CD4-positive, alpha-beta memory T cell (primary cell): ENCODE data around the gene RRAGB. TPM values are rescaled to one million over a fixed set of nuclear protein-coding genes. Genes with fewer than 3 reads are reported as not detected.
"Not testable (repeated sequence)": the region's sequence is repeated elsewhere in the genome, so short reads cannot be mapped to it uniquely, and the experiment has no call there.

ENCODE experiments used
- CTCF ChIA-PET: fragments of 350-600 bp; sonication (Branson Sonifier 250); formaldehyde crosslinking; loops from one replicate; lab custom pipeline; 2021; ENCODE audit warnings: inconsistent platforms; ENCODE audit not compliant: partially characterized antibody; lab: Charles Lee
- POLR2A ChIA-PET: fragments of 350-600 bp; sonication (Branson Sonifier 250); formaldehyde crosslinking; loops from one replicate; lab custom pipeline; 2021; ENCODE audit not compliant: partially characterized antibody; lab: Charles Lee
- DNase-seq, 5 donors: peaks; one replicate each; pipeline versions ENCODE4 v3.0.0 to v3.0.0-alpha.2; 2020 to 2022; ENCODE audit warnings: mixed read lengths in 1 of 5
- H3K27ac ChIP-seq: one replicate; pipeline ENCODE4 v1.7.0; 2013; ENCODE audit warnings: low read depth, low read length
- H3K27me3 ChIP-seq: 2 replicates; pipeline ENCODE4 v1.7.0; 2013; ENCODE audit warnings: mild to moderate bottlenecking, low read length, moderate library complexity; ENCODE audit not compliant: insufficient read depth
- H3K36me3 ChIP-seq: 2 replicates; pipeline ENCODE4 v1.7.0; 2013; ENCODE audit warnings: mild to moderate bottlenecking, low read length, moderate library complexity; ENCODE audit not compliant: insufficient read depth
- H3K4me1 ChIP-seq: 2 replicates; pipeline ENCODE4 v1.7.0; 2013; ENCODE audit warnings: mild to moderate bottlenecking, low read length, moderate library complexity; ENCODE audit not compliant: insufficient read depth
- H3K4me3 ChIP-seq, 2 donors: one replicate each; pipeline ENCODE4 v1.7.0; 2013; ENCODE audit warnings: low read length in 2 of 2, mild to moderate bottlenecking in 1 of 2
- H3K9me3 ChIP-seq, 2 donors: one replicate each; pipeline ENCODE4 v1.7.0; 2013; ENCODE audit warnings: low read length in 2 of 2, control low read depth in 1 of 2; ENCODE audit not compliant: control insufficient read depth in 1 of 2
- H3K27ac Mint-ChIP-seq, 7 donors: one replicate each; pipeline ENCODE4 v1.8.0; 2020 to 2021; ENCODE audit warnings: mixed read lengths in 7 of 7, mild to moderate bottlenecking in 6 of 7, inconsistent platforms in 3 of 7, moderate library complexity in 3 of 7
- H3K27me3 Mint-ChIP-seq, 2 donors: one replicate each; pipeline ENCODE4 v1.8.0; 2020 to 2021; ENCODE audit warnings: mixed read lengths in 2 of 2
- H3K36me3 Mint-ChIP-seq, 2 donors: one replicate each; pipeline ENCODE4 v1.8.0; 2020 to 2021; ENCODE audit warnings: mixed read lengths in 2 of 2, inconsistent platforms in 1 of 2, mild to moderate bottlenecking in 1 of 2
- H3K4me1 Mint-ChIP-seq, 4 donors: one replicate each; pipeline ENCODE4 v1.8.0; 2020 to 2021; ENCODE audit warnings: mixed read lengths in 4 of 4, mild to moderate bottlenecking in 1 of 4
- H3K4me3 Mint-ChIP-seq, 8 donors: one replicate each; pipeline ENCODE4 v1.8.0; 2020 to 2021; ENCODE audit warnings: mixed read lengths in 8 of 8, mild to moderate bottlenecking in 7 of 8, moderate library complexity in 6 of 8, inconsistent platforms in 3 of 8
- H3K9me3 Mint-ChIP-seq, 8 donors: one replicate each; pipeline ENCODE4 v1.8.0; 2020 to 2021; ENCODE audit warnings: mixed read lengths in 8 of 8, mild to moderate bottlenecking in 5 of 8, inconsistent platforms in 3 of 8, moderate library complexity in 1 of 8
- intact Hi-C: fragments of 100-400 bp; cut with micrococcal nuclease; formaldehyde crosslinking; loops from one replicate; pipeline ENCODE4 v1.15.1; 2023
- polyA plus RNA-seq, 2 donors: library from polyadenylated mRNA; unstranded; fragments of 300-500 nt; fragmentation: Illumina TruSeq; gene quantifications; one replicate each; pipeline ENCODE4 v1.2.3, GENCODE V29; 2021
- total RNA-seq, 2 experiments: library from RNA; stranded (reverse); gene quantifications; one replicate each; pipeline ENCODE4 v1.2.3, GENCODE V29; 2021

Gene RRAGB
- total and polyA plus RNA-seq, 4 experiments from 2014 or later = 9.8 to 16.6 (median 12.5) TPM

DNA sequence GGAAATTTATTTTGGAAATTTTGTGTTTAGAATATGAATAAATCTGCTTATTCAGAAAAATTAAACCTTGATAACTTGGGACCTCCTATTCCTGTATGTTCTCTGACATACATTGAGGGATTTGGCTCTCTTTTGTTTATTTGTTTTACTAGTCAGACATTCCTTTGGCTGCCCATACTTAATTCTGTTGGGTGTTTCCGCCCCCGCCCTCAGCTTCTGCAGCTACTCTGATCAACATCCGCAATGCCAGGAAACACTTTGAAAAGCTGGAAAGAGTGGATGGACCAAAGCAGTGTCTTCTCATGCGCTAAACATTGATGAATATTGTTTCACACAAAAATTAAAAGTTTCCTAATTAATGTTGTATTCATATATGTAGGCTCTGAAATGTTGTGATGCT lies 40.5 kb downstream of the RRAGB start:
- Histone ChIP-seq H3K27me3 (no peaks in the 10 kb centered on the region), H3K27ac (no peak overlapping the region), H3K4me1 (no peaks in the 10 kb centered on the region), H3K36me3 (peaks cover 3% of the 10 kb centered on the region), H3K9me3 (no peaks in the 10 kb centered on the region), H3K4me3 (no peak overlapping the region)
- no peak overlapping the region for H3K27ac Mint-ChIP-seq
- no peaks in the 10 kb centered on the region for H3K27me3 Mint-ChIP-seq
- ChIA-PET CTCF (no interaction called here), POLR2A (no interaction called here)
- intact Hi-C loops = no loop called here
- no peak overlapping the region for H3K4me3 Mint-ChIP-seq
- H3K4me1 Mint-ChIP-seq = no peaks in the 10 kb centered on the region
- H3K36me3 Mint-ChIP-seq = peaks cover 31 to 36% of the 10 kb centered on the region in 2 donors
- H3K9me3 Mint-ChIP-seq = no peaks in the 10 kb centered on the region
- DNase-seq = no peak

DNA sequence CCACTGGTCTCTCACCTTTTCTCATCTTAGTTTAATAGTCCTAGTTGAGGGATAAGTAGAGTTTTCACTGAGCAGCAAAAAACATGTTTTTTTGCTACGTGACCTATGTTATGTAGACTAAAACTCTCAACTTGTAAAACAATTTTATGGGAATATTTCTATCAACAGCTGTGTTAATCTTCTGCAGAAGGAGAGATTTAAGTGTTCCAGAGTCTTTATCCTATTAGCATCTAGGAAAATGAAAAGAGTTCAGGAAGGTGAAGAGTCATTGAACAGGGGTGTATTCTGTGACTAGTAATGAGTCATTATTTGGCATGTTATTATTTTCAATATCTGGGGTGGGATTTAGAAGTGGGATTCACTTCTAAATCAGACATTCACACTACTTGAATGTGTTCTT lies 41.9 kb downstream of the RRAGB start:
- peaks cover 32 to 34% of the 10 kb centered on the region in 2 donors for H3K36me3 Mint-ChIP-seq

DNA sequence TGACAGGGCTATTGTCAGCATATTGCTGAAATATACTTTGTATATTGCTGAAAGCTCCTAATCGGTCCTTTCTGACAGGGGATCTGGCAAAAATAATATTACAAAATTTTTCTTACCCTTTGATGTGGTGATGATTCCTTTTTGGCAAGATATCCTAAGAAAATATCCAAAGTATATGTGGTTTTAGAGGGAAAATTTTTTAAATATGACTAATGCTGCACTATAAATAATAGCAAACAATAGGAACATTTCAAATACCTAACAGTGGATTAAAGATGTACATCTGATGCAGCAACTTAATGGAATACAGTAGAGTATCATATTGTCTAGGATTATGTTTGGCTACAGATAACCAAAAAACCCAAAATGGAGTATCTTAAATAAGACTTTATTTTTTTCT lies 49.6 kb downstream of the RRAGB start:
- intact Hi-C loops = no loop called here

More for the DNA sequence above, 41.9 kb downstream of the RRAGB start:
- no peaks in the 10 kb centered on the region for H3K9me3 Mint-ChIP-seq
- intact Hi-C loops = no loop called here
- Histone ChIP-seq H3K4me3 (no peak overlapping the region), H3K36me3 (peaks cover 3% of the 10 kb centered on the region), H3K27me3 (no peaks in the 10 kb centered on the region), H3K9me3 (no peaks in the 10 kb centered on the region), H3K4me1 (no peaks in the 10 kb centered on the region), H3K27ac (no peak overlapping the region)
- ChIA-PET CTCF (no interaction called here), POLR2A (no interaction called here)
- no peak overlapping the region for H3K27ac Mint-ChIP-seq
- DNase-seq = no peak
- H3K27me3 Mint-ChIP-seq = no peaks in the 10 kb centered on the region
- H3K4me3 Mint-ChIP-seq = no peak overlapping the region
- H3K4me1 Mint-ChIP-seq = no peaks in the 10 kb centered on the region

DNA sequence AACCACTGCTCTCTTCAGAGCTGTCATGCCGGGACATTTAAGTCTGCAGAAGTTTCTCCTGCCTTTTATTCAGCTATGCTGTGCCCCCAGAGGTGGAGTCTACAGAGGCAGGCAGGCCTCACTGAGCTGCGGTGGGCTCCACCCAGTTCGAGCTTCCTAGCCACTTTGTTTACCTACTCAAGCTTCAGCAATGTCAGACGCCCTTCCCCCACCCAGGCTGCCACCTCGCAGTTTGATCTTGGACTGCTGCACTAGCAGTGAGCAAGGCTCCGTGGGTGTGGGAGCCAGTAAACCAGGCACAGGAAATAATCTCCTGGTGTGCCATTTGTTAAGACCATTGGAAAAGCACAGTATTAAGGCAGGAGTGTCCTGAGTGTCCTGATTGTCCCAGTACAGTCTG lies 56.9 kb downstream of the RRAGB start:
- H3K9me3 ChIP-seq, H3K27me3 ChIP-seq, H3K27ac Mint-ChIP-seq, DNase-seq, H3K36me3 ChIP-seq, H3K27ac ChIP-seq, H3K27me3 Mint-ChIP-seq, CTCF ChIA-PET, H3K4me3 Mint-ChIP-seq, POLR2A ChIA-PET, H3K4me3 ChIP-seq, H3K4me1 ChIP-seq, intact Hi-C loops, H3K4me1 Mint-ChIP-seq: not testable (repeated sequence)
- peaks cover 37 to 61% of the 10 kb centered on the region in 2 donors for H3K36me3 Mint-ChIP-seq
- peaks cover 0 to 29% (median 9%) of the 10 kb centered on the region in 8 donors for H3K9me3 Mint-ChIP-seq

More for the DNA sequence above, 49.6 kb downstream of the RRAGB start:
- POLR2A ChIA-PET = no interaction called here
- H3K4me3 ChIP-seq = no peak overlapping the region
- no peak for DNase-seq
- Mint-ChIP-seq H3K36me3 (peaks cover 20 to 36% of the 10 kb centered on the region in 2 donors), H3K27me3 (no peaks in the 10 kb centered on the region), H3K9me3 (peaks cover 0 to 22% (median 6%) of the 10 kb centered on the region in 8 donors), H3K4me3 (no peak overlapping the region), H3K27ac (no peak overlapping the region), H3K4me1 (no peaks in the 10 kb centered on the region)
- no peaks in the 10 kb centered on the region for H3K9me3 ChIP-seq
- no peaks in the 10 kb centered on the region for H3K27me3 ChIP-seq
- H3K4me1 ChIP-seq = no peaks in the 10 kb centered on the region
- H3K36me3 ChIP-seq = no peaks in the 10 kb centered on the region
- H3K27ac ChIP-seq = no peak overlapping the region
- CTCF ChIA-PET = no interaction called here

DNA sequence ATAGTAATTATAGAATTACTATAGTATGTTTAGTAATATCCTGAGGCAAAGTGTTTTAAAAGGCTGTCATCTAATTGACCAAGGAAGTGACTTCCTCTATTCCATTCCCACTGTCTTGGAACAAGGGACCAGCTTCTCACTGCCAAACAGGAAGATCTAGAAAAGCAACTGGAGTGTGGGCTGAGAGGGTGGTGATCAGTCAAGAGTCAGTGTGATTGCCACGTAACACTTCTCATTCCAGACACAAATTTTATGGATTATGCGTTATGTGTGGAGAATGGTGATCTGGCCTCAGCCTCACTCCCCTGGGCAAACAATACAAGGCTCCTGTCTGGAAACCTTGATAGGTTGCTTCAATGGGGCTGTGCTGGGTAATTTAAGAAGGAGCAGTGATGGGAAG lies 60.0 kb downstream of the RRAGB start:
- H3K4me1 ChIP-seq = no peaks in the 10 kb centered on the region
- Mint-ChIP-seq H3K9me3 (peaks cover 2 to 17% (median 6%) of the 10 kb centered on the region in 8 donors), H3K4me1 (peaks cover 0 to 4% (median 3%) of the 10 kb centered on the region in 4 donors), H3K4me3 (no peak overlapping the region), H3K27ac (no peak overlapping the region), H3K27me3 (no peaks in the 10 kb centered on the region), H3K36me3 (peaks cover 20 to 39% of the 10 kb centered on the region in 2 donors)
- intact Hi-C loops = no loop called here
- DNase-seq = no peak
- no peaks in the 10 kb centered on the region for H3K27me3 ChIP-seq
- ChIA-PET POLR2A (no interaction called here), CTCF (no interaction called here)
- no peaks in the 10 kb centered on the region for H3K36me3 ChIP-seq
- H3K27ac ChIP-seq = no peak overlapping the region
- no peak overlapping the region for H3K4me3 ChIP-seq
- no peaks in the 10 kb centered on the region for H3K9me3 ChIP-seq

DNA sequence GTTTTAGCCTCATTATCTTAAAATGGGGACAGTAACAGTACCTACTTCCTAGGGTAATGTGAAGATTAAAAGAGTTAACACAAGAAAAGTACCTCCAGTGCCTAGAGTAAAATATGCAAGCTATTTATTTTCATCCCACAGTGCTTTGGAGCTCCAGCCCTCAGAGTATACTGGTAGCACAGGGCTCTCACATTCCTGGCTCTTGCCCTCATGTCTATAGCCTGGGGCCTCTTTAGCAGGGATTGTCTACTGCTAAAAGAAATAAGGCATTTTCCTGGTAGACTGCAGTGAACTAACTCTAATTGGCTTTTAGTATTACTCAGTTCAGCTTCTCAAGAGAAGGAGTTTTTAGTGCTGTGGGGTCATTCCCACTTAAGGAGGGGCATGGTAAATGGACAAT lies 60.8 kb downstream of the RRAGB start:
- Mint-ChIP-seq H3K4me1 (peaks cover 0 to 4% (median 3%) of the 10 kb centered on the region in 4 donors), H3K4me3 (no peak overlapping the region), H3K27me3 (no peaks in the 10 kb centered on the region)

DNA sequence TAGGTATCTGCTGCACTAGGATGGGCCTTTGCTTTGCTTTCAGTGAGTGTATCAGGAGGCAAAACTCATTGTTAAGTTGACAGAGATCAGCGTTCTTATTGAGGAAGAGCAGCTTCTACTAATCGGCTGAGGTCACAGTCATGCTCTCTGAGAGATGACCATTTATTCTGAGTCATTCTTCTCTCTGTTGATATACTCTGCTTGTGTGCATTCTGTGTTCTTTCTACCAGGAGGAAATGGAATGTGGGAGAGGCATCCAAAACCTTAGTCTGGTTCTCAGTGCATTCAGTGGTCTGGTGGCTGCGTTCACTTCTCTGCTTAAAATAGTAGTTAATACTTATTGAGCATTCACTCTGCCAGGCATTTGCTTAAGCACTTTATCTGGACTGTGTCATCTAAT lies 66.2 kb downstream of the RRAGB start:
- no peaks in the 10 kb centered on the region for H3K36me3 Mint-ChIP-seq
- Histone ChIP-seq H3K27ac (no peak overlapping the region), H3K27me3 (no peaks in the 10 kb centered on the region), H3K4me3 (no peak overlapping the region), H3K4me1 (no peaks in the 10 kb centered on the region), H3K36me3 (no peaks in the 10 kb centered on the region), H3K9me3 (no peaks in the 10 kb centered on the region)
- CTCF ChIA-PET = no interaction called here
- POLR2A ChIA-PET = no interaction called here
- intact Hi-C loops = no loop called here
- DNase-seq = no peak
- H3K4me3 Mint-ChIP-seq = no peak overlapping the region
- H3K27me3 Mint-ChIP-seq = no peaks in the 10 kb centered on the region
- no peak overlapping the region for H3K27ac Mint-ChIP-seq
- H3K9me3 Mint-ChIP-seq = peaks cover 2 to 8% (median 5%) of the 10 kb centered on the region in 8 donors
- H3K4me1 Mint-ChIP-seq = no peaks in the 10 kb centered on the region

More for the DNA sequence above, 60.8 kb downstream of the RRAGB start:
- H3K27ac ChIP-seq = no peak overlapping the region
- ChIA-PET CTCF (no interaction called here), POLR2A (no interaction called here)
- H3K9me3 Mint-ChIP-seq = peaks cover 2 to 16% (median 5%) of the 10 kb centered on the region in 8 donors
- no peak overlapping the region for H3K27ac Mint-ChIP-seq
- H3K36me3 ChIP-seq = no peaks in the 10 kb centered on the region
- no peak overlapping the region for H3K4me3 ChIP-seq
- no peaks in the 10 kb centered on the region for H3K4me1 ChIP-seq
- no peak for DNase-seq
- intact Hi-C loops = no loop called here
- no peaks in the 10 kb centered on the region for H3K9me3 ChIP-seq
- H3K27me3 ChIP-seq = no peaks in the 10 kb centered on the region
- peaks cover 17 to 35% of the 10 kb centered on the region in 2 donors for H3K36me3 Mint-ChIP-seq

DNA sequence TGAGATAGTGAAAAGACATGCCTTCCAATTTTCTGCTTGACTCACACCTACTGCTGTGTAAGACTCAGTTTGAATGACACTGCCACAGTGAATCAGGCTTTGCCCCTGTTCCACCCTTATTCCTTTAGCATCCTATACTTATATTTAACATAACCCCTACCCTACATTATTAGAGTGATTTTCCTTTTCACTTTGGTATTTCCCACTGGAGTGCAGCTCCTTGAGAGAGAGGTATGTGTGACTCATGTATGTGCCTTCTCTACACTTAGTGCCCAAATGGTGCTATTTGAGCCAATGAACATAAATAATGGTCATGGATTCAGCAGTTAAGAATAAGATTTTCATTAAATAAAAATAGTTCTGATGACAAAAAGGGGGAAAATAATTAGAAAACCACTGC lies 69.5 kb downstream of the RRAGB start:
- no peaks in the 10 kb centered on the region for H3K27me3 Mint-ChIP-seq
- H3K9me3 Mint-ChIP-seq = peaks cover 0 to 5% (median under 1%) of the 10 kb centered on the region in 8 donors
- H3K9me3 ChIP-seq = no peaks in the 10 kb centered on the region
- no peaks in the 10 kb centered on the region for H3K36me3 Mint-ChIP-seq
- H3K4me1 ChIP-seq = no peaks in the 10 kb centered on the region
- intact Hi-C loops = no loop called here
- no peaks in the 10 kb centered on the region for H3K36me3 ChIP-seq
- H3K27ac ChIP-seq = no peak overlapping the region
- H3K27me3 ChIP-seq = no peaks in the 10 kb centered on the region
- no peak for DNase-seq
- no peak overlapping the region for H3K4me3 ChIP-seq
- H3K27ac Mint-ChIP-seq = no peak overlapping the region
- no peak overlapping the region for H3K4me3 Mint-ChIP-seq
- CTCF ChIA-PET = no interaction called here
- no peaks in the 10 kb centered on the region for H3K4me1 Mint-ChIP-seq
- POLR2A ChIA-PET = no interaction called here
